IPS-18c (cell line): ENCODE measurements around the gene DCST2.

Source experiments
- H3K4me3 ChIP-seq: 2 replicates; pipeline ENCODE4 v1.7.0; 2013; ENCODE audit warnings: low read depth, mild to moderate bottlenecking, low read length, moderate library complexity; ENCODE audit not compliant: insufficient read depth
- H3K9me3 ChIP-seq: one replicate; pipeline ENCODE4 v1.6.1; 2013; ENCODE audit warnings: mild to moderate bottlenecking, low read length, moderate library complexity; ENCODE audit not compliant: control insufficient read depth, insufficient read depth

The DCST2 gene

DNA sequence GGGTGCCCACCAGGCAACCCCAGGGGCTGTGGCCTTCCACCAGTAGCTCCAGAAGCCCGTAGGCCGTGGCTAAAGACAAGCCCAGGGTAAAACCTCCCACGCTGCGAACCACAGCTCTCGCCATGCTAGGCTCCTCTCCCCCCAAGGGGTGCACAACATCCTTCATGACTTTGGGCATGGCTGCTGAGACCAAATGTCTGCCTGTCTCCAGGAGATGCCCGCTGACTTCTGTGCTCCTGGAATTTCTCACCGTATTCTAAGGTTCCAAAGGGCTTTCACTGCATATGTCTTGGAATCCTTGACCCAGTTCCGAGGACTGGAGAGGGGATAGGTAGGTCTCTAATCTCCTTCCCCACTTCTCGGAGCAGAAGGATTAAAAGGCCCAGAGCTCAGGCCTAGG, at the start of gene DCST2, which contains the start of gene DCST1:
Gene DCST2 (minus strand): TSS at position 258 of the 400 bp plus-strand sequence. CDS start 80 bp downstream, at position 178.
Gene DCST1 (plus strand): TSS at position 301 of the 400 bp plus-strand sequence. CDS start 213 bp downstream, outside the sequence.
- Histone ChIP-seq H3K9me3 (no peaks in the 10 kb centered on the region), H3K4me3 (no peak within 1 kb of the TSS)

DNA sequence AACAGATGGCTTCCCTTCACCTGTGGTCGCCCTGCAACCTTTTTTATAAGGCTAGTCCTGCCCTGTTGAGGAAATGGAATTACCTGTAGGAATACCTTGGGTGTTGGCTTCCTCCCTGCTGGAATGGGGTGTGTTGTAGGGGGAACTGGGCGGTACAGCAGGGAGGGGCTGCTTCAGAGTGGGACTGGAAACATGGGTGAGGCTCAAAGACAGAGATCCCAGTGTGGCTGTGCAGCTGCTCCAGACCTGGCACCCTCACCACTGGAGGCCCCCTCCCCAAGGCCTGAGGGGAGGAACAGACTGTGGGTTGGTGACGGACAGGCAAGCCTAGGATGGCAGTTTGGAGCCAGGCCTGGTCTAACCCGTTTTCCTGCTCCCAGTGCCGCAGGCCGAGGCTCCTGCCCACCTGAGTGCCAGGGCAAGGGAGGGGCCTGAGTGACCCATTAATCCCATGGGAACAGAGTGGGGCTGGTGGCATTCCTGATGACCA, 49.5 kb upstream of the DCST2 start:
- H3K4me3 ChIP-seq: no peak overlapping the region
- H3K9me3 ChIP-seq: no peaks in the 10 kb centered on the region

- Histone ChIP-seq H3K9me3 (no peaks in the 10 kb centered on the region), H3K4me3 (peak overlapping the region; percentile 15; the same call in 1 of the 2 replicates)
These were observed 48.9 kb upstream of the DCST2 start for GRCh38 chr1:155082301-155083051.

GRCh38 chr1:155081472-155082300, 48.1 kb upstream of the DCST2 start:
- H3K9me3 ChIP-seq: no peaks in the 10 kb centered on the region
- H3K4me3 ChIP-seq: peak overlapping the region; percentile 20; the same call in 1 of the 2 replicates

- Histone ChIP-seq H3K9me3 (no peaks in the 10 kb centered on the region), H3K4me3 (peak overlapping the region; percentile 70)
These were observed 47.0 kb upstream of the DCST2 start for GRCh38 chr1:155080312-155081228.

DNA sequence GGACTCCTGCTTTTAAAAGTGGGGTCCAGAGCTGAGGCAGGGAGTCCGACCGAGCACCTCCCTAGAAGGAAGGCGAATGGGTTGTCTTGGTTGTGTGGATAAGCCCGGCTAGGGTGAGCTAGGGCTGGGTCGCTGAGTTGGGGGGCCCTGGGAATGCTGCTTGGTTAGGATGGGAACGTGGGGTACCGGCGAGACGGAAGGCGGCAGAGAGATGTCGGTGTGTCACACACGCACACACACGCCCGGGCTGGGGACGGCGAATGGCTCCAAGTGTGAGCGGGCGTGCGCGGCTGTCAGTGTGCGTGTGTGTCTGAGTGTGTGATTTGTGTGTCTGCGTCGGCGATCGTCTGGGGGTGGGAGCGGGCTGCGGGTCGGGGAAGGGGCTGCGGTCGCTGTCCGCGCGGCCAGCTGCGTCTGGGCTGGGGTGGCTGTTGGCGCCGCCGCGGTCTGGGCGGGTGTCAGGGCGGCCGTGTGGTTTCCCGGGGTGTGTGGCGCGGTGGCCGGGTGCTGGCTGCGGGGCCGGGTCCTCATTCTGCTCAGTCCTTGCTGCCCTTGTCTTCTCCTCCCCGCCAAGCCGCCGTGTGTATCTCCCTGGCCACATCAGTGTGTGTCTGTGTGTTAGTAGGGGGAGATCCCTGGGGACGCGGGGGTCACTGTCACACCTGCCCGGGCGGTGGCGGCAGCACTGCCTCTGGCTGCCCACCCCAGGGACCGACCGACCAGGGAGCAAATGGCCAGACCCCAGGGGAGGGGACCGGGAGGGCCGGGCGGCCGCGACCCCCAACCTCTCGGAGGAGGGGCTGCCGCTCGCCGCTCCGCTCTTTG, 46.1 kb upstream of the DCST2 start:
- H3K4me3 ChIP-seq: peak overlapping the region; percentile 70
- H3K9me3 ChIP-seq: no peaks in the 10 kb centered on the region

- Histone ChIP-seq H3K9me3 (no peaks in the 10 kb centered on the region), H3K4me3 (peak overlapping the region; percentile 70)
These were observed 45.6 kb upstream of the DCST2 start for GRCh38 chr1:155079210-155079486.

- no peaks in the 10 kb centered on the region for H3K9me3 ChIP-seq
- peak within 1 kb of the TSS; percentile 70 for H3K4me3 ChIP-seq
These were observed 45.1 kb upstream of the DCST2 start, which contains the start of gene EFNA3 for GRCh38 chr1:155078469-155079209. EFNA3 (plus strand) TSS chr1:155078837; CDS start chr1:155078942, 105 bp downstream.

- Histone ChIP-seq H3K4me3 (peak overlapping the region; percentile 70; the same call in 1 of the 2 replicates), H3K9me3 (no peaks in the 10 kb centered on the region)
These were observed 44.3 kb upstream of the DCST2 start for GRCh38 chr1:155077758-155078445.

- Histone ChIP-seq H3K9me3 (no peaks in the 10 kb centered on the region), H3K4me3 (no peak overlapping the region)
These were observed 43.8 kb upstream of the DCST2 start for GRCh38 chr1:155077346-155077745.

DNA sequence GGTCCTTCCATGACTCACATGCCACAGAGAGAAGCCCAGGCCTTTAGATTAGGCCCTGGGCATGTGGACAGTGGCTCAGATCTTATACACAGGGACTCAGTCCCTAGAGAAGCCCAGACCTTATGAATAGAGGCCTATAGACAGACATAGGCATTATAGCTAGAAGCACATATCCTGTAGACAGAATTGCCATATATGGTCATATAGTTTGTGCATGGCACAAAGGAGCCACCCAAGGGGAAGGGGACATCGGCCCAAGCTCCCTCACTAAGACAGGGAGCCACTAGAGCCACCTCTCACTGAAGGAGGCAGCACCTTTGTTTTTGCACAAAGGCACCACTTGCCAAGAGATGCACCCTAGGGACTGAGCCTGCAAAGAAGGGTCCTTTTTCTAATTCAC, 42.8 kb upstream of the DCST2 start:
- Histone ChIP-seq H3K4me3 (no peak overlapping the region), H3K9me3 (no peaks in the 10 kb centered on the region)

GRCh38 chr1:155075535-155075934, 42.0 kb upstream of the DCST2 start:
- H3K9me3 ChIP-seq: no peaks in the 10 kb centered on the region
- H3K4me3 ChIP-seq: no peak overlapping the region

GRCh38 chr1:155073377-155074242, 40.0 kb upstream of the DCST2 start:
- H3K4me3 ChIP-seq: no peak overlapping the region

DNA sequence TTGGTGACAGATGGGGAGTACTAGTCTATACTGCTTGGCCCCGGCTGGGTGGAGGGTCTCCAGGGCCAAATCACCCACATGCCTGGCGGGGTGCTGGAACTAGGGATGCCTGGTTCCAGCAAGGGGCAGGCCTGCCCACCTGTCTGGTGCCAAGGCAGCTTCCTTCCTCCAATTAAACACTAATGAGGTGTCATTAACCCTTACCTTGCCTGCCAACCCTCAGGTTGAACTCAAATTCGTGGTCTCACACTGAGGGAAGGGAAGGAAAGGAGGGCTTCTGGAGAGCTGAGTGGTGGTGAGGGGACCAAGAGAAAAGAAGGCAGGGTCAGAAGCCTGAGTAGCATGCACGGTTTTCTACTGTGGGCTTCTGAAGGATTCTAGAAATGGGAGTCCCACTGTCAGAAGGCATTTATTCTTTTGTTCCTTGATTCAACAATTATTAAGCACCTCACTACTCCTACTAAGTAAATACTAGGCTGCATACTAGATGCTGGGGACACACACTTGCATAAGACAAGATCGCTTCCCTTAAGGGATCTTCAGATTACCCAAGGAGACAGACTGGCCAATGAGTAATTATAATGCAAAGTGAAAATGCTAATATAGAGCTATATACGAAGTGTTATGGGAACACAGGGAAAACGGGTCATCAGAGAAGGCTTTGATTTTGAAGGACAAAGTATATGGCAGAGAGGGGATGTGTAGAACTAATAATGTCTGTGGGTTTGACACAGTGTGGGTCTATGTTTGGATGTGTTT, 39.1 kb upstream of the DCST2 start:
- no peaks in the 10 kb centered on the region for H3K9me3 ChIP-seq
- no peak overlapping the region for H3K4me3 ChIP-seq

More at GRCh38 chr1:155073377-155074242, 40.0 kb upstream of the DCST2 start:
- no peaks in the 10 kb centered on the region for H3K9me3 ChIP-seq
